HG03354 (cell line): Measurements from ENCODE around the gene LRRC14B.
"Not testable (repeated sequence)": the region's sequence is repeated elsewhere in the genome, so short reads cannot be mapped to it uniquely, and the experiment has no call there.

ENCODE experiments used
- ATAC-seq: cut with Tn5 transposase; IDR thresholded peaks from one replicate; pipeline ENCODE4 v1.9.1; 2021; ENCODE audit warnings: mild to moderate bottlenecking; ENCODE audit not compliant: unreplicated experiment, poor library complexity, severe bottlenecking

Gene LRRC14B

GRCh38 chr5:225334-225733 is 34.0 kb downstream of the LRRC14B start:
- no peak for ATAC-seq

- not testable (repeated sequence) for ATAC-seq
Observed at GRCh38 chr5:227375-227774, 36.1 kb downstream of the LRRC14B start.

GRCh38 chr5:228886-229285 is 37.6 kb downstream of the LRRC14B start:
- no peak for ATAC-seq

- no peak for ATAC-seq
Observed at GRCh38 chr5:230711-231110, 39.4 kb downstream of the LRRC14B start.

GRCh38 chr5:231661-232060 is 40.4 kb downstream of the LRRC14B start:
- ATAC-seq = no peak

- ATAC-seq = not testable (repeated sequence)
Observed at GRCh38 chr5:233426-233825, 42.1 kb downstream of the LRRC14B start.

GRCh38 chr5:234450-234849 is 43.2 kb downstream of the LRRC14B start:
- no peak for ATAC-seq

GRCh38 chr5:235527-235926 is 44.2 kb downstream of the LRRC14B start:
- not testable (repeated sequence) for ATAC-seq

GRCh38 chr5:237931-238330 is 46.6 kb downstream of the LRRC14B start:
- ATAC-seq = not testable (repeated sequence)

- ATAC-seq = not testable (repeated sequence)
Observed at GRCh38 chr5:240550-240949, 49.3 kb downstream of the LRRC14B start.

GRCh38 chr5:241045-241669 is 49.9 kb downstream of the LRRC14B start:
- ATAC-seq = not testable (repeated sequence)

GRCh38 chr5:243683-244367 is 52.5 kb downstream of the LRRC14B start:
- not testable (repeated sequence) for ATAC-seq

GRCh38 chr5:245717-246116 is 54.4 kb downstream of the LRRC14B start:
- ATAC-seq = not testable (repeated sequence)
